ENCODE measurements around the gene OR2B3. TPM values are rescaled to one million over a fixed set of nuclear protein-coding genes. Genes with fewer than 3 reads are reported as not detected.

Gene OR2B3
- total RNA-seq, 1 experiment from 2014 or later, result not detected

DNA sequence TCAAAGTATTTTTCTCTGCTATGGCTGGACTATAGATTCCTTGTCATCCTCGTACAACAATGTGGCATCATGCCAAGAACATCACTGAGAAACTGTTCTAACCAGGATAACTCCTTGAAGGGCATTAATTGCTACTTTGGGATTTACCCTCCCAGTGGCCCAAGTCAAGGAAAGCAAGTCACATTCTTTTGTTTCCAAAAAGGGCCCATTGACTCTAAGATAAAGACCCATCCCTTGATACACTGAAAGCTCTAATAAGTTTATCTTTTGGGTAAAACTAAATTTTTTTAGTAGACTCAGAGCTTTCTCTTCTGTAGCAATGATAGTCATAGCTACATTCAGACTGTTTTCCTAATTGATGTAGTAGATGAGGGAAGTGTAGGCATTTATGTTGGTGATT lies 20.6 kb upstream of the OR2B3 start, which contains the start of gene OR2J3:
OR2J3 (plus strand) TSS at position 301 of the 400 bp plus-strand sequence. CDS start 3,833 bp downstream, outside the sequence.
- DNase-seq (ENCODE audit: low read depth, low spot score) (no peak), ATAC-seq (no peak)
- Histone ChIP-seq H3K4me2 (ENCODE audit: low read length) (no peak within 1 kb of the TSS), H3K9me3 (ENCODE audit: control insufficient read depth in 1 of 2, insufficient read depth in 1 of 2, low read depth in 1 of 2, low read length in 2 of 2) (no peaks in the 10 kb centered on the region), H3K27me3 (ENCODE audit: insufficient read depth, low read length) (no peaks in the 10 kb centered on the region), H3K36me3 (ENCODE audit: control insufficient read depth in 1 of 2, insufficient read depth in 2 of 2, low read length in 2 of 2) (no peaks in the 10 kb centered on the region), H2AFZ (ENCODE audit: low read depth, low read length, poor library complexity, severe bottlenecking) (no peak within 1 kb of the TSS), H4K20me1 (ENCODE audit: insufficient read depth) (no peaks in the 10 kb centered on the region), H3K9me2 (ENCODE audit: insufficient read depth) (no peaks in the 10 kb centered on the region), H3K9ac (ENCODE audit: low read length) (no peak within 1 kb of the TSS), H3K79me2 (ENCODE audit: insufficient read depth, low read length) (no peaks in the 10 kb centered on the region), H3K4me3 (replicated peaks in 1 of 2; ENCODE audit: low read depth in 1 of 2, low read length in 2 of 2) (no peak within 1 kb of the TSS), H3K4me1 (ENCODE audit: control insufficient read depth in 1 of 2, insufficient read depth in 2 of 2, low read length in 2 of 2) (no peaks in the 10 kb centered on the region), H3K27ac (ENCODE audit: low read depth, low read length) (no peak within 1 kb of the TSS)
- ChIA-PET CTCF (no interaction called here), RAD21 (ENCODE audit: low non-redundant PET in 1 of 2, low total read pairs in 2 of 2, uncharacterized antibody in 2 of 2, unreplicated experiment in 2 of 2) (no interaction called here), POLR2A (no interaction called here)
- intact Hi-C loops (cut with micrococcal nuclease), result no loop called here
- BruUV-seq (replicated peaks), result no TSS peak
- TF ChIP-seq CBX3 (IDR thresholded peaks at IDR 0.05; ENCODE audit: low read depth) (no peak), SP1 (IDR thresholded peaks at IDR 0.05; ENCODE audit: low read depth) (no peak), EZH2 (IDR thresholded peaks at IDR 0.05) (no peak), ZFX (IDR thresholded peaks at IDR 0.05) (no peak), FOSL1 (IDR thresholded peaks at IDR 0.05; ENCODE audit: low read depth) (no peak), ZNF274 (IDR thresholded peaks at IDR 0.05; ENCODE audit: low read depth, low read length) (no peak), ELF1 (IDR thresholded peaks at IDR 0.05; ENCODE audit: borderline replicate concordance, low read depth) (no peak), POLR2A (IDR thresholded peaks at IDR 0.05; ENCODE audit: borderline replicate concordance, extremely low read depth, insufficient read depth, insufficient read length) (no peak)

DNA sequence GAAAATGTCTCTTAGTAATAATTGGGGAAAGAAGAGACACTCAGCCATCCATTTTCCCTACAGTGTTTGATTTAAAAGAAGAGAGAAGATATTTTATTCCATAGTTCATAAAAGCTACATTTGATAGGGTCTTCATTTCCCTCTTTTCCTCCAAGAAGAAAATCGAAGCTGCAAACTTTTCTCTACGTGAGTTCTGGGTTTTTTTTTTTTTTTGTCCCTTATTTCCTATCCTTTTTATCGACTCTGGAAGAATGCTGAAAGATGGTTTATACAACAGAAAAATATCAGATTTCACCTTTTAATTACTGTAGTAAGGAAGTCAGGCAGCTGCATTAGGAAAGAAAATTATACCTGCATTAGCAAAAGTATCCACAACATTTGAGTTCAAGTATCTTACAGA lies 12.1 kb upstream of the OR2B3 start, which contains the start of gene OR2J1:
OR2J1 (plus strand) TSS at position 301 of the 400 bp plus-strand sequence. CDS start 1,453 bp downstream, outside the sequence.
- intact Hi-C loops (cut with micrococcal nuclease), result no loop called here
- H4K20me1 ChIP-seq (ENCODE audit: insufficient read depth), result no peaks in the 10 kb centered on the region
- no peak within 1 kb of the TSS for H3K4me3 ChIP-seq (replicated peaks in 1 of 2; ENCODE audit: low read depth in 1 of 2, low read length in 2 of 2)
- no peak within 1 kb of the TSS for H2AFZ ChIP-seq (ENCODE audit: low read depth, low read length, poor library complexity, severe bottlenecking)
- H3K36me3 ChIP-seq (ENCODE audit: control insufficient read depth in 1 of 2, insufficient read depth in 2 of 2, low read length in 2 of 2), result no peaks in the 10 kb centered on the region
- H3K27ac ChIP-seq (ENCODE audit: low read depth, low read length), result no peak within 1 kb of the TSS
- H3K4me1 ChIP-seq (ENCODE audit: control insufficient read depth in 1 of 2, insufficient read depth in 2 of 2, low read length in 2 of 2), result no peaks in the 10 kb centered on the region
- H3K9me3 ChIP-seq (ENCODE audit: control insufficient read depth in 1 of 2, insufficient read depth in 1 of 2, low read depth in 1 of 2, low read length in 2 of 2), result no peaks in the 10 kb centered on the region
- CTCF ChIA-PET, result no interaction called here
- no peaks in the 10 kb centered on the region for H3K9me2 ChIP-seq (ENCODE audit: insufficient read depth)
- H3K4me2 ChIP-seq (ENCODE audit: low read length), result no peak within 1 kb of the TSS
- no peaks in the 10 kb centered on the region for H3K27me3 ChIP-seq (ENCODE audit: insufficient read depth, low read length)
- H3K79me2 ChIP-seq (ENCODE audit: insufficient read depth, low read length), result no peaks in the 10 kb centered on the region
- POLR2A ChIA-PET, result interaction anchor here (0.6 kb wide), 1 partner anchor 15 kb away, joined by 3 read pairs; no protein-coding TSS in a partner anchor
- RAD21 ChIA-PET (ENCODE audit: low non-redundant PET in 1 of 2, low total read pairs in 2 of 2, uncharacterized antibody in 2 of 2, unreplicated experiment in 2 of 2), result no interaction called here
- BruUV-seq (replicated peaks), result no TSS peak
- ATAC-seq (no peak), DNase-seq (ENCODE audit: low read depth, low spot score) (no peak)
- no peak within 1 kb of the TSS for H3K9ac ChIP-seq (ENCODE audit: low read length)
- TF ChIP-seq POLR2A (IDR thresholded peaks at IDR 0.05; ENCODE audit: borderline replicate concordance, extremely low read depth, insufficient read depth, insufficient read length) (no peak), CEBPB (IDR thresholded peaks at IDR 0.05; ENCODE audit: low read depth) (no peak), SP1 (IDR thresholded peaks at IDR 0.05; ENCODE audit: low read depth) (no peak), TCF7L2 (IDR thresholded peaks at IDR 0.05; ENCODE audit: borderline replicate concordance, extremely low read depth, insufficient read depth, insufficient read length) (no peak), ZFX (IDR thresholded peaks at IDR 0.05) (no peak), RAD21 (IDR thresholded peaks at IDR 0.05; ENCODE audit: low read depth) (no peak), EGR1 (IDR thresholded peaks at IDR 0.05; ENCODE audit: low read depth) (no peak), SIN3A (IDR thresholded peaks at IDR 0.05; ENCODE audit: low read depth) (no peak), YY1 (IDR thresholded peaks at IDR 0.05; ENCODE audit: extremely low read depth, insufficient replicate concordance, low read depth, low read length) (no peak), ELF1 (IDR thresholded peaks at IDR 0.05; ENCODE audit: borderline replicate concordance, low read depth) (no peak)
- TF ChIP-seq, protein P1, sequence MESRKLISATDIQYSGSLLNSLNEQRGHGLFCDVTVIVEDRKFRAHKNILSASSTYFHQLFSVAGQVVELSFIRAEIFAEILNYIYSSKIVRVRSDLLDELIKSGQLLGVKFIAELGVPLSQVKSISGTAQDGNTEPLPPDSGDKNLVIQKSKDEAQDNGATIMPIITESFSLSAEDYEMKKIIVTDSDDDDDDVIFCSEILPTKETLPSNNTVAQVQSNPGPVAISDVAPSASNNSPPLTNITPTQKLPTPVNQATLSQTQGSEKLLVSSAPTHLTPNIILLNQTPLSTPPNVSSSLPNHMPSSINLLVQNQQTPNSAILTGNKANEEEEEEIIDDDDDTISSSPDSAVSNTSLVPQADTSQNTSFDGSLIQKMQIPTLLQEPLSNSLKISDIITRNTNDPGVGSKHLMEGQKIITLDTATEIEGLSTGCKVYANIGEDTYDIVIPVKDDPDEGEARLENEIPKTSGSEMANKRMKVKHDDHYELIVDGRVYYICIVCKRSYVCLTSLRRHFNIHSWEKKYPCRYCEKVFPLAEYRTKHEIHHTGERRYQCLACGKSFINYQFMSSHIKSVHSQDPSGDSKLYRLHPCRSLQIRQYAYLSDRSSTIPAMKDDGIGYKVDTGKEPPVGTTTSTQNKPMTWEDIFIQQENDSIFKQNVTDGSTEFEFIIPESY (IDR thresholded peaks at IDR 0.05; ENCODE audit: extremely low read depth, insufficient replicate concordance, low read length), result no peak
- TF ChIP-seq, protein P2, sequence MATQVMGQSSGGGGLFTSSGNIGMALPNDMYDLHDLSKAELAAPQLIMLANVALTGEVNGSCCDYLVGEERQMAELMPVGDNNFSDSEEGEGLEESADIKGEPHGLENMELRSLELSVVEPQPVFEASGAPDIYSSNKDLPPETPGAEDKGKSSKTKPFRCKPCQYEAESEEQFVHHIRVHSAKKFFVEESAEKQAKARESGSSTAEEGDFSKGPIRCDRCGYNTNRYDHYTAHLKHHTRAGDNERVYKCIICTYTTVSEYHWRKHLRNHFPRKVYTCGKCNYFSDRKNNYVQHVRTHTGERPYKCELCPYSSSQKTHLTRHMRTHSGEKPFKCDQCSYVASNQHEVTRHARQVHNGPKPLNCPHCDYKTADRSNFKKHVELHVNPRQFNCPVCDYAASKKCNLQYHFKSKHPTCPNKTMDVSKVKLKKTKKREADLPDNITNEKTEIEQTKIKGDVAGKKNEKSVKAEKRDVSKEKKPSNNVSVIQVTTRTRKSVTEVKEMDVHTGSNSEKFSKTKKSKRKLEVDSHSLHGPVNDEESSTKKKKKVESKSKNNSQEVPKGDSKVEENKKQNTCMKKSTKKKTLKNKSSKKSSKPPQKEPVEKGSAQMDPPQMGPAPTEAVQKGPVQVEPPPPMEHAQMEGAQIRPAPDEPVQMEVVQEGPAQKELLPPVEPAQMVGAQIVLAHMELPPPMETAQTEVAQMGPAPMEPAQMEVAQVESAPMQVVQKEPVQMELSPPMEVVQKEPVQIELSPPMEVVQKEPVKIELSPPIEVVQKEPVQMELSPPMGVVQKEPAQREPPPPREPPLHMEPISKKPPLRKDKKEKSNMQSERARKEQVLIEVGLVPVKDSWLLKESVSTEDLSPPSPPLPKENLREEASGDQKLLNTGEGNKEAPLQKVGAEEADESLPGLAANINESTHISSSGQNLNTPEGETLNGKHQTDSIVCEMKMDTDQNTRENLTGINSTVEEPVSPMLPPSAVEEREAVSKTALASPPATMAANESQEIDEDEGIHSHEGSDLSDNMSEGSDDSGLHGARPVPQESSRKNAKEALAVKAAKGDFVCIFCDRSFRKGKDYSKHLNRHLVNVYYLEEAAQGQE (IDR thresholded peaks at IDR 0.05; ENCODE audit: low read depth), result no peak

All from HCT116 (cell line).